ENCODE results near the gene VOPP1.
"Not testable (repeated sequence)": the region's sequence is repeated elsewhere in the genome, so short reads cannot be mapped to it uniquely, and the experiment has no call there.

The VOPP1 gene

DNA sequence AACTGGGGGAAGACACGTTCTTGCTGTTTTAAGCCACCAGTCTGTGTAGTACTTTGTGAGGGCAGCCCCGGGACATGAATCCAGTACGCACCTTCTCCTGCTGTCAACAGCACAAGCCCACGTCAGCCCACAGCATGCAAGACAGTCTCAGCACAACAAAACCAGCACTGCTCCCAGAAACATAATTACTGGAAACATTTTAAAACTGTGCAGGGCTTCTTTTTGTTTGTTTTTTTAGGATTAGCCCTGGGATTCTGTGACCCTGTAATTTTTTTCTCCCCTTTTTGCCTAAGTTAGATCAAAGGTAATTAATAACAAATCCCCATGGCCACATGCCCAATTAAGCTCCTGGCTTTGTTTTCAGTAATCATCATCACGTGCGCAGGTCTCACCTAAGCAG is 87.5 kb downstream of the VOPP1 start:
- no peak for DNase-seq

DNA sequence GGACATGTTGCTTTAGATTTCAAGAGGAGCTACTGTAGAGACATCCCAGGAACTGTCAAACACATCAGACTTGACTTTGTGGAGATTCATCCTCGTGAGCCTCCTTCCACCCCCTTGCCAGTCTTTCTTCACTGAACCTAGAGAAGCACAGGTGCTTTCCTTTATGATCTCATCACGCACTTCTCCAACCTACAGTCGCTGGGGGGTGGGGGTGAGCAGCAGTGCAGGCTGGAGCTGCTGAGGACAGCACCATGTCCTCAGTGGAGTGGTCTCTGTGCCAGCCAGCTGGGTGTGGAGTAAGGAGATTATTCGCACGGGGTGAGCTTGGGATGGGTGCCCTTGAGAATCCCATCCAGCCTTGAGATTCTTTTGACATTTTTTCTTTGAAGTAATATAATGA is 88.1 kb downstream of the VOPP1 start:
- DNase-seq: no peak

DNA sequence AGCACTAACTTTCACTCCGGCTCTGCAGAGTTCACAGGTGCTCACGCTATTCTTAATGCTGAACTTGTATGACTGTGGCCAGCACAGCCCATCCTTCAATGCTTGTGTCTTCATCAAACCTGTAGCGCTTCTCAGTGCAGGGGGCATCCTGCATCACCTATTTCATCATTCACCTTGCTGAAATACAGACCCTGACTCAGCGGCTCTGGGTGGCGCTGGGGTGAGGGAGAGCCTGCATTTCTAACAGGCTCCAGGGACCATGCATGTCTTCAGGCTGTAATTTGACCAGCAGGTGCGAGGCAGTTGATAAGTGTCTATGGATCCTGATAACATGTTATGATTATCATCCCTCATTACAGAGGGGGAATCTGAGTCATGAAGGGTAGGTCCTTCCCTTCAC is 89.3 kb downstream of the VOPP1 start:
- DNase-seq: no peak

DNA sequence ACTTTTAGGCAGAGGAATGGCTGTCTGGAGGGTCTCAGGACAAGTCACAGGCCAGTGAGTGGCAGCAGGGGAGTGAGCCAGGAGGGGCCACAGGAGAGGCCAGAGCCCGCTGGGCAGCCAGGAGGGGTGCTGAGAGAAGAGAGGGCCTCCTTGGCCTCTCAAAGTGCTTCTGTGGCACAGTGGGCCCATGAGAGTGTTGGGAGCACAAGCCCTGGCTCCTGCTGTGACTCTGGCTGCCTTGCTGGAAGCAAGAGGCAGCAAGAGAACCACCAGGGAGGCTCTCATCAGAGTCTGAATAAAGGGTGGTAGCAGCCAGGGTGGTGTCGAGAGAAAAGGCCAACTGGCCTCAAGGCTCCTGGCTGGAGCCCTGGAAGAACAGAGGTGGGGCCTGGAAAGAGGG is 91.1 kb downstream of the VOPP1 start:
- no peak for DNase-seq

DNA sequence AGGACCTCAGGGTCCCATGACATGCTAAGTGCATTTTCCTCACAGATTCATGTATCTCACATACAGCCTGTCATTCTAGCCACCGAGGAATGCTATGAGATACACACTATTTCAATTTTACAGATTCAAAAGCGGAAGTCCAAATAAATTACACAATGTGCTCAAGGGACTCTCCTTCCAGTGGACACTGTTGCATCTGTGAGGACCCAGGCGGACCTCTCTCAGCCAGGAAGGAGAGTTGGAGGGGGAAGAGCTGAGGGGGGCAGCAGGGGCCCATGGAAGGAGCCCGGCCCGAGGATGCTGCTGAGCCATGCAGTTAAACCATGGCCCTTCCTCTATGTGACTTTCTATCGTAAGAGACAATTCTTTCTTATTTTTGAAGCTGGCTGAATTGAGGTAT is 93.6 kb downstream of the VOPP1 start:
- no peak for DNase-seq

DNA sequence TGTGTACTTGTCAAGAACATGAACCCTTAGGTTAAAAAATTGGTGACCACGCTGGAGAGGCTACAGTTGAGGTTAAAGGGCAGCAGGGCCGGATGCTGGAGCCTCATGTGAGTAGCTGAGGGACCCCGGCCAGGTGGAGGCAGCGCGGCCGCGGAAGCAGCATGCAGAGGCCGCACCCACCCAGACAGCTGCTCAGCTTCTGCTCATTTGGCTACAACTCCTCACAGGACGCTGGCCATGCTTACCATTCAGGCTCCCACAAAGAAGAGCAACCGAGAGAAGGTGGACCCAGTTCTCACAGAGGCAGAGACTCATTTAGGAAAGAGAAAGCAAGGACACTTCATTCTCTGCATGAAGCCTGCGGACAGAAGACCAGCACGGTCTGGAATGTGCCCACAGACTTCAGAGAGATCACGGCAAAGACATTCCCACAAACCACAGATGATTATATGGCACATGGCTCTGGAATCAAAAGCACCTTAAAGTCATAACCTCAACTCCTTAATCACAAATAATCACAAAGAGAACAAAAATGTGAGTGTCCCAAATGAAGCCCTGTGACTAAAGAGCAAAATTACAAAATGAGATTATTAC is 94.4 kb downstream of the VOPP1 start:
- DNase-seq: no peak

DNA sequence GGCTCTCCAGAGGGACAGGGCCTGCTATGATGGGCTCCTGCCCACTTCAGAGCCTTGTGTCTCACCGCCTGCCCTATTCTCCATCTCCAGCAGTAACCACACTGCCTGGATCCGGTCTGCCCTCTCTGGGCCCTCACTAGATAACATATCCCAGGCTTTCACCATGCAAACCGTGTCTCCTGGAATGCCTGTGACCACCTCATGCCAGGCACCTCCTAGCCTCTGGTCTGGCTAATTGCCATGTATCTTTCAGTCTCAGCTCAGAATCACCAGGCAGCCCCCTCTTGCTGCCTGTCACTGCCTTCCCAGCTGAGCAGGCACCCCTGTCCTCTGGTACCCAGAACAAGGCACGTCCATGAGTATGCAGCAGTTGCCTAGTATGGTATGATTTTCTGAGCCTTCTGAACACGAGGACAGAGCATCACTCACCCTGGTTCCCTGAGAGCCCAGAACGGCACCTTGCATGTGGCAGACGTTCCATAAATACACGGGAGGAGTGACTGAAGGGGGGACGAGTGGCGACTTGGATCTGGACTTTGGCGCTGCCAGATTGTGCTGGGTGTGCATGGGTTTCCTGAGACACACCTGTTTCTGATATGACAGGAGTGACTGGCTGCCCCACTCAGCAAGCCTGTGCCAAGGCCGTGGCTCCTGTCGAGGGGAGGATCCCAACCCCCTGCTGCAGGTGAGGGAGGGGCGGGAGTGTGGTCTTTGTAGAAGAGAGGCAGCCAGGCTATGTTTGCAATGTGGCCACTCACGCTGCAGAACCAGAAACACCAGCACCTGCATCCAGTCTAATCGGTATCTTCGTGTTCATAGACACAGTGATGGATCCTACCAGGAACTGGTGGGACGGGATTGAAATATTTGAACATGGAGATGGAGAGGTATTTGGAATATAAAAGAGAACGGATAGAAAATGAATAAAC is 95.2 kb downstream of the VOPP1 start:
- no peak for DNase-seq

DNA sequence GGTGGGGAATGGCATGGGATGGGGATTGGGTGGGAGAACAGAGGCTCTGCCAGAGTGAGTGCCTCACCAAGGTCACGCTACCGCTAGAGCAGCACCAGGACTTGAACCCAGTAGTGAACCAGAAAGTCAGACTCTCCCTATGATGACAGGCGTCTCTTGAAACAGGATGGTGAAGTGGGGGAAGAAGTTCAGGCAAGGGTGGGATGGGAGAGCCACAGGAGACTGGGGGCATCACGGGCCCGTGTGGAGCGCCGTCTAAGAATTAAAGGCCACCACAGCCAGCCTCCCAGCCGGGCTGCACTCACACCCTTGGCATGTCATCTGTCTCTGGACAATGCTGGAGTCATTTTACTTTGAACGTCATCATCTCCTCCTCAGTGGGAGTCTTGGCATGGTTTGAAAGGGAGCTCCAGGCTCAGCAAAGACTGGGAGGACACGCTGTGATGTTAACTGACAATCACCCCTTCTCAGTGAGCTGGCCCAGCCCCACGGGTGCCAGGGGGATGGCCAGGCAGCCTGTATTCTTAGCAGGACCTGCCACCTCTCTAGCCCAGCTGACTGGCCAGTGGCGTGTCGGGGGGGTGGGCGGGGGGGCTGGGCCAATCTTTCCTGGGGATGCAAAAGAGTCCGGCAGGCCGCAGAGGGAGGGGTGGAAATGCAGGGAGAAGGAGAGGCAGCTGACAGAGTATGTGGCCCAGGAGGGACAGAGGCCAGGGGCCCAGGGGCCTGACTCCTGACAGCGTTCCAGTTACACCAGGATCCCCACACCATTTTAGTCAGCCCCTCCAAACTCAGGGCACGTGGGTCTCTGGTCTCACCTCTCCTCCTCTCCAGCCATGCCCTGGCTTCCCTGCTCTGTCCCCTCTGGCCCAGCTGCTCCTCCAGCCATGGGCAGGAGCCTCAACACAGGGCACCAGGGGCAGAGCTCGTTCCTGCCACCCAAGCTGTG is 96.2 kb downstream of the VOPP1 start:
- no peak for DNase-seq

DNA sequence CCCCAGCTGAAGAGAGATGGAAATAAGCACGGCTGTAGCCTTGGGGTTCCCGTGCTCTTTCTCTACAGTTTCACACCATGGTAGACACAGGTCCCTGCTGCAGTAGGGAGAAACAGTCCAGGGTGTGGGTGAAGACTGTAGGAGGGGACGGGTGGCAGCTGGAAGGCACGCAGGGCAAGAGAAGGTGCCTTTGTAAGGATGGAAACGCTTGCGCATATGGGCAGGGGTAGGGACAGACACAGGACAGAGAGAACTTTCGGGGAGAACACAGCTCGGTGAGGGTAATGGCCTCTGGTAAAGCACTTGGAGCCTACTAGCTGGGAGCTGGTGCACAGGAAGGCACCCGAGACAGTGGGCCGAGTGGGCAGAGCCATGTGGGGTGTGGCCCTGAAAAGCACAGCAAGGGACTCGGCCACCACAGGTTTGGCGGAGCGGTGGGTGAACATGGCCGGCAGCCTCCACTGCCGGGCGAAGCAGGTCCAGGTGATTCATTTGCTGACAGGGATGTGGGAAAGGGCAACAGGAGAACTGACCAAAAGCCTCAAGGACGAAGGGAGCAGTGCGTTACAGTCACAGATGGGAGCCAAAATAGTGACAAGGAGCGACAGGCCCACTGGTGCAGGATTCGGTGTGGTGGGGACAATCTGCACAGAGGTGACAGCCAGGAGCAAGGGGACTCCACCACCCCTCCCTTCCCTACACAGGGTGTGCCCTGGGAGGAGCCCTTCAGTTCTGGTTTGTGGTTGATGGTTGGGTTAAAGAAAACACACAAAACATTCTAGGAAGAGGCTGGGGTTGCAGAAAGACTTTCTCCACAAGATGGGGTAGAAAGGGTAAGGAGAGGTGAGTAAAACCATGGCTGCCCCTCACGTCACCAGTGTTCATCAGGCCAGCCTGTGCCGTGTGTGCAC is 97.1 kb downstream of the VOPP1 start:
- peak; percentile 7 for DNase-seq

DNA sequence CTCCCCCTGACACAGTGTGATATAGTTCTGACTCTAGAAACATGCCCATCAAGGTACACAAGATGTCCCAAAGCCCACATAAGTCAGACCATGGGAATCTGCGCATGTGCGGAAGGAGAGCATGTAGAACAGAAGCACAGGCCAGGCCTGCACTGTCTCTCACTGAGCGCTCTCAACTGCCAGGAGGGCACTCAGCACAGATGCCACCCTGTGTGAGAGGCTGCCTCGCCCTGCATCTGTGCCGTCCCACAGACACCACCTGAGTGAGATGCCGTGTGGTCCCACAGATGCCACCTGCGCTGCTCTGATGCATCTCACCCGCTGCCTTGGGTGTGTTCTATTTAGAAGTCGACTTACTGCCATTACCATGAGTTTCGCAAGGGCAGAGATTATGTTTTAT is 98.4 kb downstream of the VOPP1 start:
- no peak for DNase-seq

DNA sequence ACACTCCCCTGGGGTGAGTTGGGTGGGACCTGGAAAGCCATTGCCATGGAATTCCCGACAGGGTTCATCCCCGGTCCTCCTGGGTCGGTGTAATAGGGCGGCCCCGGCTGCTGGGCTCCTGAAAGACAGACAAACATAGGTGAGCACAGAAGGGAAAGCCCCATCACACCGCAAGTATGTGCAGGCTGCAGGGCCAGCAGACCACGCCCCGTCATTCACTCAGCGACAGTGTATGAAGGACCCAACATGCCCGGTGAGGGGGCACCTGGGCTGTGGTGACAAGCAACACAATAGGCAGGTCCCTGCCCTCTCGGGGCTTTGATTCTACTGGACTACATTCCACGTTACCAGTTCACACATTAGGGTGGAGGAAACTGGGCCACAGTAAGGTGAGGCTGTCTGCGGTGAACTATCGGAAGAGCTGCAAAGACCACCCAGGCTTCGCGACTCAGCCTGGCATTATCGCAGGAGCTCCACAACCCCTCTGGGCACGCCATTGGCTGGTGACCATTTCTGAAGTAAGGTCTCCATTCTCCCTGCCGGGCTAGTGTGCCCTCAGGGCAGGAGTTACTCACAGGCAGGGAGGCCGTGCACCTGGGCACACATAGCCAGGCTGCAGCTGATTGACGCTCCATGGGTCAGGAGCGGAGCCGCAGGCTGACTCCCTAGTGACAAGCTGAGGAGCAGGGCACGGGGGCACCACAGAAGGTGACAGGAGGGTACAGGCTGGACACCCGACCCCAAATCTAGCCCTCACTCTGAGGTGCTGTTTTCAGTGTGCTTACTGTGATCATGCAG is 99.2 kb downstream of the VOPP1 start:
- DNase-seq: no peak

DNA sequence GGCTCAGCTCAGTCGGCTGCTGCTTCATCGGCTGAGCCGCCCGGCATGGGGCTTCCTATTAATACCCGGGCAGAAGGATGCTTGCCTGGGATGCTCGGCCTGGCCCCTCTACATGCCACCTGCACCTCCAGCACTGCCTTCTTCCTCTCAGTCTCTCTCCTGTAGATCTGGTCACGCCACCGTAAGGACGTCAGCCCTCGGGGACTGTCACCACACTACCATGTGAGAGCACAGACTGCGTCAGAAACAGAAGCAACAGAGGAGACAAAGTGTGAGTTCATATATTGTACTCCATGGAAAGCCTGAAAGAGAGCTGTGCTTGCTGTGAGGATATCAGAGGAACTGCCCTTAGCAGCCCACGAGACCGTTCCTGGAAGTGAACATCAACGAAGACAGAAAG is 99.9 kb downstream of the VOPP1 start:
- not testable (repeated sequence) for DNase-seq

DNA sequence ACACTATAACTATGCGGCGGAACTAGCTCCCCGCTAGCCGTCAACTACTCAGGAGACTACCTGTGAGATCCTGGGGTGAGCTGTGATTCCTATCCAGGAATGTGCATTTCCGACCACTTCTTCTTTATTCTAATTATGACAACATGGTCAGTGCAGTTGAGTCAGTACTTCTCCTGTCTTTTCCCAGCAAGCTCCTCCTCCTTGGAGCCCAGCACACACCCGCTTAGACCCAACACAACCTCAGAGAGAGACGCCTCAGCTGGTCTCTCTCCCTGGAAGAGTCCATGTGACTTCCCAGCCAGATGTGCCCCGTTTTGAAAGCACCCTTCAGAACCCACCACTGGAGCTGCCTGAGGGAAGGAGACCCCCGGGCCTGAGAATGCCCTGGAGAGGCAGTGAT is 100.7 kb downstream of the VOPP1 start:
- not testable (repeated sequence) for DNase-seq

DNA sequence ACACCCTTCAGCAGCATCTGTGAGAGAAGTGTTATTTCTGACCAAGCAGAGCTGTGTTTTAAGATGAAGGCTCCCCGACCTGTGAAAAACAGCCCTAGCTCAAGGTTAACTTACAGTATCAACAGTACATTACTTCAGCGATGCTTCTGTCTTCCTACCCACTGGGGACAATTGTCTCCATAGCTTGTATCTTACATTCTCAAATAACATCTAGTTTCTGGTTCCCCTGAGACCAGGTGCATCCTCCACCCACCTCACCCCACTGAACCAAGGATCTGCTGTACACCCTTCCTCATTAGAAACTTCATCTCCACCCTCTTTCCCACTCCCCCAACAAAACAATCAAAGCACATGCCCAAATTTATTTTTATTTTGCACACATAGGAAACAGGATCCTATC is 102.0 kb downstream of the VOPP1 start:
- DNase-seq: no peak

DNA sequence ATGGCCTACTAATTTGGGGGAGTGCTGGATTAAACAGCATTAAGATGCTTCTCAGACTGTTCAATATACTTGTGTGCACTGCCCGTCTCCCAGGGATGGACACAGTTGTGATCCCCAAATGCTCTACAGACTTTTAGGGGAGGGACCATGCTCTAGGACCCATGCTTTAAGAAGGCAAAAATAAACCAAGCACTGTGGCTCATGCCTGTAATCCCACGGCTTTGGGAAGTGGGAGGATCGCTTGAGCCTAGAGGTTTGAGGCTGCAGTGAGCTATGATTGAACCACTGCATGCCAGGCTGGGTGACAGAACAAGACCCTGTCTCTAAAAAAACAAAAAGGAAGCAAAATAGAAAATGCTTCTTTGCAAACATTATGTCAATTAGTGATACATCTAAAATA is 102.6 kb downstream of the VOPP1 start:
- DNase-seq: no peak

DNA sequence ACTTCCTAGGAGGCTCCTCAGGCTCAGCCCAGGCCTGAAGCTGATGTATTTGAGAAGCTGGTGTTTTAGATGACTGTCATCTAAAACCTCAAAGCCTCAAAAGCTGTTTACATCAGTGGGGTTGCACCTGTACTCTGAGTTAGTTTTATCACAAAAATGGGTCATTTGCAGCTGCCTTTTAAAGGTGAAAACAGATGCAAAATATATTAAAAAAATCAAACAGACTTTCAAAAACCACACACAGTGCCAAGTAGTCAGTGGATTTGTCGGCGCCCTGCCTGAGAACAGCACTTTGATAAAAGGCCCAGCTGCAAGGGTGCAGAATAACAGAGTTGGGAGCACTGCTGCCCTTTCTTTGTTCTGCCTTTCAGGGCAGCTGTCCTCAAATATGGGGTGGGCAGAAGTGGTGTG is 103.0 kb downstream of the VOPP1 start:
- DNase-seq: no peak

DNA sequence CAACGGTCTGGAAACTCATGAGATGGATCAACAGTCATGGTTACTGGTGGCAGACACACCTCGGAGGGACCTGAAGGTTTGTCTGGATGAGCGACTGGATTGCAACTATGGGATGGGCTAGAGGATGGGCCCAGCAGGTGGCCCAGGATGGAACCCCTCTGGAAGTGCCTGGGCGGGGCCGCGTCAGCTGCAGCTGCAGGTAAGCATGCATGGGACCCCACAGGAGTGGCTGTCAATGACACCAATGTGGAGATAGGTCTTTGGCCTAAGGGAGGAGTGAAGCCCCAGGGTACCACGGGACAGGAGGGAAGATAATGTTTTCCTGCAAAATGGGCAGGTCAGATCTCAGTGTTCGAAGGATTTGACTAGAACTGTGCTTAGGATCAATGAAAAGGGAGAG is 103.8 kb downstream of the VOPP1 start:
- DNase-seq: no peak

DNA sequence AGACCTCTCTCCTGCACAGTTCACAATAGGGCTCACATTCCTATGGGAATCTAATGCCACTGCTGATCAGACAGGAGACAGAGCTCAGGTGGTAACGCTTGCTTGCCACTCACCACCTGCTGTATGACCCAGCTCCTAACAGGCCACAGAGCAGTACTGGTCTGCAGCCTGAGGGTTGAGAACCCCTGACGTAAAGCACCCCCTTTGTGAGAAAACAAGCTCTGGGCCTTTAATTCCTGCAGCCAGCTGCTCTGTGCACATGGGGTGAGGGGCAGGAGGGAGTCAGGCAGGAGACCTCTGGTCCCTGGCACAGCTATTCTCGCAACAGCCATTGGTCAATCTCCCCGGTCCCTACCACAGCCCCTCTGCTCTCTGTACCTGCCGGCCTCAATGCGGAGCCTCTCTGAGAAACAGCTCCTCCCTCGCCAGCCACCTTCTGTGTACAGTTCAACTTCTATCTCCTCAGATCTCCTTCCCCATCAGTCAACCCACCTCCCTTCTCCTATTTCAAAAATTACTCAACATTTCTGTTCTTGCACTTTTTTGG is 105.2 kb downstream of the VOPP1 start:
- no peak for DNase-seq

DNA sequence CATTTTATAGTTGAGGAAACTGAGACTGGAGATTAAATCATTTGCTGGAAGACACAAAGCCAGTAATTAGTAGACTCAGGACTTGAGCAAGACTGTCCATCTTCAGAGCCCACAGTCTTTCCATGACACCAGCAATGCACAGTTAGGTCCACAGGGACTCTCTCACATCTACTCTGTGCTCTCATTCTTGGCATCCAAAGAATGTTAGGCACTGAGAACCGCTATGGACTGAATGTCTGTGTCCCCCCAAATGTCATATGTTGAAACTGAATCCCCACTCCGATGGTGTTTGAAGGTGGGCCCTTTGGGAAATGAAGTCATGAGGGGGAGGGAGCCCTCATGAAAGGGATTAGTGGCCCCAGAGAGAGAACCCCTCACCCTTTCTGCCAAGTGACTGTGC is 106.6 kb downstream of the VOPP1 start:
- DNase-seq: no peak

DNA sequence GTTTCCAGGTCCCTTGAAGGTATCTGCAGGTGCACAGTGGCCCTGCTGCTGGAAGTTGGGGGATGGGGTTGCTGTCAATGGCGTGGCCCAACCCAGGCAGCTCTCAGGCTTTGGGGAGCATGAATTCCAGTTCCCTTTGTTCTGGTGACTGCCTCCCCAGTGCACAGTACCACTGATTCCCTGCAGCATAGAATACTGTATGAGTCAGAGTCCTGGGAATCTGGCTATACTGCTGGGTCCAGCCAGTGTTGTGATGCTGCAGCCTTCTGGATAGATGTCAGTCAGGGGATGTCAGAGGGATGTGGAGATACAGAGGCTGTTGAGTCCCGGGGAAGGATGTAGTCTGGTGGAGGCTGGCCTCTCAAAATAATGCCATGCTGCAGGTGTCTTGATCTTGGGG is 107.9 kb downstream of the VOPP1 start:
- DNase-seq: no peak

DNA sequence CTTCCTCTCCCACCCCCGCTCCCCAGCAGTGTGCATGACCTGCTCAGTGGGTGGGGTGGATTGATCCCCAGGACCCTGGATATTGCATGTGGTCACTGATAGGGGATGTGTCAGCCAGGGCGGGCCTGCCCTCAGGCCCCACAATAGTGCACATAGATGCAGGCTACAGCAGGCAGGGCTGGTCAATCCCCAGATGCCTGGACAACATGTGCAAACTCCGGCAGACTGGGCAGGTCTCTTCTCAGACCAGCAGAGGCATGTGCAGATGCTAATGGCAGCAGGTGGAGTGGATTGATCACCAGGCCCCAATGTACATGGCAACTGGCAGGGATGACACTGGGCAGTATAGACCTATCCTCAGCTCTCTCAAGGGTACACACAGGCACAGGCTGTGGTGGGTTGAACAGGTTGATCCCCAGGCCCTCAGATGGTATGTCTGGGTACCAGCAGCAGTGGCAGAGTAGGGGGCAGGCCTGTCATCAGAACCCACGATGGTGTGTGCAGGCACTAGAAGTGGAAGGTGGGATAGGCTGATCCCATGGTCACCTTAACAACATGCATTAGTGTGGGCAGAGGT is 108.5 kb downstream of the VOPP1 start:
- no peak for DNase-seq
